Neural crest cell (in vitro differentiated cells): Measurements from ENCODE around the gene APPL2. TPM values are rescaled to one million over a fixed set of nuclear protein-coding genes. Genes with fewer than 3 reads are reported as not detected.
A peak's percentile ranks its signal among the peaks of the same experiment; 100 is the strongest.

ENCODE experiments used
- DNase-seq: peaks from one replicate; pipeline ENCODE4 v3.0.0; 2021; ENCODE audit warnings: low read depth, mixed read lengths, low spot score
- H3K27ac Mint-ChIP-seq: one replicate; pipeline ENCODE4 v1.8.0; 2021; ENCODE audit warnings: mild to moderate bottlenecking, mixed read lengths; ENCODE audit not compliant: unreplicated experiment
- H3K27me3 Mint-ChIP-seq: 2 replicates; pipeline ENCODE4 v1.8.0; 2021; ENCODE audit warnings: low read depth, mild to moderate bottlenecking, mixed read lengths
- H3K36me3 Mint-ChIP-seq: 2 replicates; pipeline ENCODE4 v1.8.0; 2021; ENCODE audit warnings: low read depth, mild to moderate bottlenecking, mixed read lengths
- H3K4me1 Mint-ChIP-seq: 2 replicates; pipeline ENCODE4 v1.8.0; 2021; ENCODE audit warnings: mixed read lengths
- H3K4me3 Mint-ChIP-seq: one replicate; pipeline ENCODE4 v1.8.0; 2021; ENCODE audit warnings: mild to moderate bottlenecking, mixed read lengths
- H3K9me3 Mint-ChIP-seq: 2 replicates; pipeline ENCODE4 v1.8.0; 2021; ENCODE audit warnings: mixed read lengths
- CTCF ChIP-seq: fragments of 200-600 bp; sonication (generic); conservative IDR thresholded peaks from 2 replicates; pipeline ENCODE4 v1.5.0; 2021; ENCODE audit warnings: antibody characterized with exemption, mild to moderate bottlenecking
- total RNA-seq: library from RNA; stranded (reverse); gene quantifications from 2 replicates; pipeline ENCODE4 v1.2.1, GENCODE V29; 2021

Gene APPL2
- total RNA-seq, 1 donor from 2014 or later: 51.8 TPM

DNA sequence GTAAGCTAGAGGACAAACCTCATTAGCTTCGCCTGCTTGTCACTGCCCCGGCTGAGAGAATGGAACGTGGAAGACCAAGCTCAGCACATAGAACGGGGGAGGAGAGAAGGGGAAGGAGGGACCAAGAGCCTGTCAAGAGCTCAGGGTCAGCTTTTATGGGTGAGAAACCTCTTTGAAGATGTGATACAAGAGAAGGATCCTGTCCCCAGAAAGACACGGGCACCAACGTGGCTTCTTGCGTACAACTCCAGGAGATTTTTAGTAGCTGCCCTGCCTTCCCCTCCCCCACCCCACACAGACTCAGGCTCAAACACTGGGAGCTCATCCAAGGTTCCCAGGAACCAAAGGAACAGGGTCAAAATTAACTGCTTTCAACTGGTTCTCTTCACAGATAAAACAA is 34.7 kb downstream of the APPL2 start:
- peaks cover 14% of the 10 kb centered on the region for H3K36me3 Mint-ChIP-seq

DNA sequence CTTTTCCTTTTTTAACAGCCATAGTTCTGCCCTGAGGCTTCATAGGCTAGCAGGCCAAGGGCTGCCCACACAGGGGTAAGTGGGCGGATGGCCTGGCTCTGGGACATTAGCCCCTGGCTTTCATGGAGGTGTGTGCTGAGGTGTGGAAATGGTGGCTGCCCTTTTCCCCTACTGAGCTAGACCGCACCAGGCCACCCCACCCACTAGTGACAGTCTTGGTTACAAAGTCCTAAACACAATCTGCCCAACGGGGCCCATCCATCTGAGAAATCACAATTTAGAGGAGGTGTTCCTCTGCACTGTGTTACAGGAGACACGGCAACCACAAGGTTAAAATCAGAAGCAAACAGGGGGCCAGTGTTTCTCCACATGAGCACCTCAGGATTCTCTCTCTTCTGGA is 35.6 kb downstream of the APPL2 start:
- Mint-ChIP-seq H3K4me3 (no peak overlapping the region), H3K4me1 (peaks cover 3% of the 10 kb centered on the region), H3K36me3 (peaks cover 12% of the 10 kb centered on the region), H3K27me3 (no peaks in the 10 kb centered on the region), H3K9me3 (no peaks in the 10 kb centered on the region), H3K27ac (no peak overlapping the region)
- no peak for DNase-seq
- TF ChIP-seq CTCF: no peak

More for the DNA sequence above, 34.7 kb downstream of the APPL2 start:
- TF ChIP-seq CTCF: no peak
- H3K9me3 Mint-ChIP-seq: no peaks in the 10 kb centered on the region
- H3K4me3 Mint-ChIP-seq: no peak overlapping the region
- H3K27ac Mint-ChIP-seq: peak overlapping the region; percentile 50
- H3K27me3 Mint-ChIP-seq: no peaks in the 10 kb centered on the region
- DNase-seq: no peak
- H3K4me1 Mint-ChIP-seq: peaks cover 3% of the 10 kb centered on the region

DNA sequence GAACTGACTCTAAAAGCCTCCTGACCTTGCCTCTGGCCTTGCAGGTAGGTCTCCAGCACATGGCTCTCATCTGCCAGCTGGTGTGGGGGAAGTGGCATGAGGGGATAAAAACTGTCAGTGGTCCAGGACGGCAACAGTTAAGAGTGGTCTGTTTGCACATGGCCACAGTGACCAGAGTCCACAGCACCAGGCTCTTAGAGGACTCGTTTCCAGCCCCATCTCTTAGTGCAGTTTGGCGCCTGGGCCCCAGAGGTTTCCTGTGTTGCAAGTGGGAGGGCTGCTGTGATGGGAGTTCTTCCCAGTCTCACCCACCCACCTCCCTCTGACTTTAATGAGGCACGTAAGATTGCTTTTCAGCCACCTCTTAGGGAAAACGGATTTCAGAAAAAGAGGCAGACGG is 37.0 kb downstream of the APPL2 start:
- H3K27ac Mint-ChIP-seq: no peak overlapping the region
- no peaks in the 10 kb centered on the region for H3K27me3 Mint-ChIP-seq
- H3K4me3 Mint-ChIP-seq: no peak overlapping the region
- no peak for DNase-seq
- H3K4me1 Mint-ChIP-seq: peaks cover 3% of the 10 kb centered on the region
- no peak for TF ChIP-seq CTCF
- peaks cover 10% of the 10 kb centered on the region for H3K36me3 Mint-ChIP-seq
- H3K9me3 Mint-ChIP-seq: no peaks in the 10 kb centered on the region

- Mint-ChIP-seq H3K4me3 (no peak overlapping the region), H3K36me3 (peaks cover 27% of the 10 kb centered on the region), H3K4me1 (no peaks in the 10 kb centered on the region), H3K27me3 (no peaks in the 10 kb centered on the region), H3K27ac (no peak overlapping the region), H3K9me3 (no peaks in the 10 kb centered on the region)
- no peak for TF ChIP-seq CTCF
- DNase-seq: no peak
These were observed 39.9 kb downstream of the APPL2 start for GRCh38 chr12:105196090-105196489.

- no peak overlapping the region for H3K4me3 Mint-ChIP-seq
- TF ChIP-seq CTCF: no peak
- DNase-seq: no peak
- H3K27ac Mint-ChIP-seq: no peak overlapping the region
- H3K27me3 Mint-ChIP-seq: no peaks in the 10 kb centered on the region
- peaks cover 38% of the 10 kb centered on the region for H3K36me3 Mint-ChIP-seq
- H3K4me1 Mint-ChIP-seq: no peaks in the 10 kb centered on the region
- H3K9me3 Mint-ChIP-seq: no peaks in the 10 kb centered on the region
These were observed 41.0 kb downstream of the APPL2 start for GRCh38 chr12:105194947-105195346.
